Ishikawa (cell line): ENCODE data around the gene PPM1L.

Experiments
- CEBPB ChIP-seq: IDR thresholded peaks from 2 replicates; pipeline ENCODE4 v1.6.1; 2012
- EGR1 ChIP-seq: IDR thresholded peaks from 2 replicates; pipeline ENCODE4 v1.6.1; 2012
- EP300 ChIP-seq: IDR thresholded peaks from 2 replicates; pipeline ENCODE4 v1.6.1; 2012; ENCODE audit warnings: borderline replicate concordance
- FOXM1 ChIP-seq: IDR thresholded peaks from 2 replicates; pipeline ENCODE4 v1.6.1; 2012; ENCODE audit warnings: low read depth, borderline replicate concordance
- MAX ChIP-seq: IDR thresholded peaks from 2 replicates; pipeline ENCODE4 v1.6.1; 2012
- NFIC ChIP-seq: IDR thresholded peaks from 2 replicates; pipeline ENCODE4 v1.6.1; 2012
- RAD21 ChIP-seq: IDR thresholded peaks from 2 replicates; pipeline ENCODE4 v1.6.1; 2012; ENCODE audit warnings: low read depth
- REST ChIP-seq: IDR thresholded peaks from 2 replicates; pipeline ENCODE4 v1.6.1; 2012; ENCODE audit warnings: low read depth, mild to moderate bottlenecking
- TAF1 ChIP-seq: IDR thresholded peaks from 2 replicates; pipeline ENCODE4 v1.6.1; 2012; ENCODE audit warnings: low read depth, mild to moderate bottlenecking
- TCF12 ChIP-seq: IDR thresholded peaks from 2 replicates; pipeline ENCODE4 v1.6.1; 2012; ENCODE audit warnings: low read depth
- USF1 ChIP-seq: IDR thresholded peaks from 2 replicates; pipeline ENCODE4 v1.6.1; 2012

- TF ChIP-seq CEBPB (no peak), EGR1 (no peak), MAX (no peak), TCF12 (no peak), RAD21 (no peak), USF1 (no peak), FOXM1 (no peak), REST (no peak), NFIC (no peak), TAF1 (no peak), EP300 (no peak)
Observed at GRCh38 chr3:160904691-160905090, 148.7 kb downstream of the PPM1L start.
